ENCODE data around the gene CBX4.

The CBX4 gene

GRCh38 chr17:79835470-79835899 lies 3.8 kb downstream of the CBX4 start:
- 0 out of 2 replicates have a peak, but pooled peaks cover 3% of the 10 kb centered on the region for H3K36me3 ChIP-seq (ENCODE audit: low read length)
- peaks cover 17% of the 10 kb centered on the region; the same call in 1 of the 2 replicates for H4K20me1 ChIP-seq (ENCODE audit: low read depth, low read length)
- TF ChIP-seq CTCF (IDR thresholded peaks at IDR 0.05; ENCODE audit: insufficient read depth, low read length, poor library complexity, severe bottlenecking): no peak
- no peak for TF ChIP-seq EZH2phosphoT487 (conservative IDR thresholded peaks at IDR 0.05; ENCODE audit: low read length)
- H3K27me3 ChIP-seq (ENCODE audit: low read length): no peaks in the 10 kb centered on the region
- no peaks in the 10 kb centered on the region for H3K9me2 ChIP-seq (replicated peaks; ENCODE audit: insufficient read depth, low read length)
- no peak overlapping the region for H3K4me3 ChIP-seq (ENCODE audit: insufficient read depth, low read length, poor library complexity, severe bottlenecking)
- H3K9ac ChIP-seq (ENCODE audit: low read length): no peak overlapping the region
- no peaks in the 10 kb centered on the region for H3K9me3 ChIP-seq (ENCODE audit: insufficient read depth, low read length)
- H3F3A ChIP-seq (ENCODE audit: insufficient read depth): peaks cover 14% of the 10 kb centered on the region
- no peak overlapping the region for H3K4me2 ChIP-seq (ENCODE audit: low read depth, low read length, poor library complexity, severe bottlenecking)
- H2AFZ ChIP-seq (ENCODE audit: low read depth, low read length, severe bottlenecking): no peak overlapping the region
- H3K79me2 ChIP-seq (ENCODE audit: insufficient read depth, low read length): peaks cover 23% of the 10 kb centered on the region
- H3K27ac ChIP-seq (ENCODE audit: low read depth, low read length): no peak overlapping the region

GRCh38 chr17:79834565-79835469 lies 4.4 kb downstream of the CBX4 start:
- no peak overlapping the region for H3K4me2 ChIP-seq (ENCODE audit: low read depth, low read length, poor library complexity, severe bottlenecking)
- H4K20me1 ChIP-seq (ENCODE audit: low read depth, low read length): peaks cover 17% of the 10 kb centered on the region; the same call in 1 of the 2 replicates
- H3K9me3 ChIP-seq (ENCODE audit: insufficient read depth, low read length): no peaks in the 10 kb centered on the region
- no peak overlapping the region for H3K4me3 ChIP-seq (ENCODE audit: insufficient read depth, low read length, poor library complexity, severe bottlenecking)
- peaks cover 23% of the 10 kb centered on the region for H3K79me2 ChIP-seq (ENCODE audit: insufficient read depth, low read length)
- peak; percentile 61 for TF ChIP-seq CTCF (IDR thresholded peaks at IDR 0.05; ENCODE audit: insufficient read depth, low read length, poor library complexity, severe bottlenecking)
- TF ChIP-seq EZH2phosphoT487 (conservative IDR thresholded peaks at IDR 0.05; ENCODE audit: low read length): no peak
- H2AFZ ChIP-seq (ENCODE audit: low read depth, low read length, severe bottlenecking): no peak overlapping the region
- no peak overlapping the region for H3K9ac ChIP-seq (ENCODE audit: low read length)
- H3K36me3 ChIP-seq (ENCODE audit: low read length): 0 out of 2 replicates have a peak, but pooled peaks cover 3% of the 10 kb centered on the region
- no peak overlapping the region for H3K27ac ChIP-seq (ENCODE audit: low read depth, low read length)
- H3F3A ChIP-seq (ENCODE audit: insufficient read depth): peaks cover 14% of the 10 kb centered on the region
- no peaks in the 10 kb centered on the region for H3K9me2 ChIP-seq (replicated peaks; ENCODE audit: insufficient read depth, low read length)
- H3K27me3 ChIP-seq (ENCODE audit: low read length): no peaks in the 10 kb centered on the region

- no peak for TF ChIP-seq EZH2phosphoT487 (conservative IDR thresholded peaks at IDR 0.05; ENCODE audit: low read length)
- no peak for TF ChIP-seq CTCF (IDR thresholded peaks at IDR 0.05; ENCODE audit: insufficient read depth, low read length, poor library complexity, severe bottlenecking)
- Histone ChIP-seq H3K4me2 (ENCODE audit: low read depth, low read length, poor library complexity, severe bottlenecking) (no peak overlapping the region), H3K27ac (ENCODE audit: low read depth, low read length) (no peak overlapping the region), H3K9me3 (ENCODE audit: insufficient read depth, low read length) (no peaks in the 10 kb centered on the region), H4K20me1 (ENCODE audit: low read depth, low read length) (peaks cover 17% of the 10 kb centered on the region; the same call in 1 of the 2 replicates), H3K4me3 (ENCODE audit: insufficient read depth, low read length, poor library complexity, severe bottlenecking) (no peak overlapping the region), H3K79me2 (ENCODE audit: insufficient read depth, low read length) (peaks cover 23% of the 10 kb centered on the region), H3K9me2 (replicated peaks; ENCODE audit: insufficient read depth, low read length) (no peaks in the 10 kb centered on the region), H3K27me3 (ENCODE audit: low read length) (no peaks in the 10 kb centered on the region), H3K36me3 (ENCODE audit: low read length) (0 out of 2 replicates have a peak, but pooled peaks cover 3% of the 10 kb centered on the region), H3K9ac (ENCODE audit: low read length) (no peak overlapping the region), H3F3A (ENCODE audit: insufficient read depth) (peaks cover 14% of the 10 kb centered on the region), H2AFZ (ENCODE audit: low read depth, low read length, severe bottlenecking) (no peak overlapping the region)
Measured at GRCh38 chr17:79833744-79834564, 5.3 kb downstream of the CBX4 start.

Data from SU-DHL-6 (cell line).